Caco-2 (cell line): ENCODE results near the gene RCHY1. TPM values are rescaled to one million over a fixed set of nuclear protein-coding genes. Genes with fewer than 3 reads are reported as not detected.
A peak's percentile ranks its signal among the peaks of the same experiment; 100 is the strongest.

ENCODE experiments used
- BruUV-seq: library from RNA; stranded (reverse); fragments of 400-500 nt; replicated peaks from 2 replicates; lab custom pipeline; 2021; lab: Mats Ljungman, UMichigan
- CTCF ChIA-PET: fragments of 300-600 bp; sonication (Branson Sonifier 250); formaldehyde crosslinking; loops from one replicate; lab custom pipeline; 2022; ENCODE audit warnings: antibody characterized with exemption; lab: Charles Lee
- POLR2A ChIA-PET: fragments of 300-600 bp; sonication (Branson Sonifier 250); formaldehyde crosslinking; loops from one replicate; lab custom pipeline; 2022; ENCODE audit warnings: antibody characterized with exemption; lab: Charles Lee
- DNase-seq, 2 experiments: peaks; one replicate each; pipeline versions ENCODE4 v3.0.0 to v3.0.0-alpha.2; 2020 to 2022
- H3K27me3 ChIP-seq: replicated peaks from 2 replicates; pipeline ENCODE4 v1.6.0; 2011; ENCODE audit warnings: low read length; ENCODE audit not compliant: control insufficient read depth, insufficient read depth
- H3K36me3 ChIP-seq: 2 replicates; pipeline ENCODE4 v1.5.1; 2011; ENCODE audit warnings: low read length; ENCODE audit not compliant: control insufficient read depth, insufficient read depth
- H3K4me1 ChIP-seq: fragments of 250-450 bp; sonication (Bioruptor Pico); 2 replicates; pipeline ENCODE4 v1.5.1; 2020; ENCODE audit warnings: mild to moderate bottlenecking
- H3K4me3 ChIP-seq: 2 replicates; pipeline ENCODE4 v1.5.1; 2011; ENCODE audit warnings: low read depth, mild to moderate bottlenecking, control low read depth, low read length
- H3K9me3 ChIP-seq: fragments of 250-450 bp; sonication (Bioruptor Pico); 2 replicates; pipeline ENCODE4 v1.5.1; 2020; ENCODE audit warnings: mild to moderate bottlenecking, moderate library complexity
- H3K27ac Mint-ChIP-seq: one replicate; pipeline ENCODE4 v1.8.0; 2022; ENCODE audit warnings: mixed read lengths; ENCODE audit not compliant: unreplicated experiment
- H3K27me3 Mint-ChIP-seq: one replicate; pipeline ENCODE4 v1.8.0; 2022; ENCODE audit warnings: mixed read lengths; ENCODE audit not compliant: insufficient read depth, unreplicated experiment
- H3K36me3 Mint-ChIP-seq: one replicate; pipeline ENCODE4 v1.8.0; 2022; ENCODE audit warnings: mild to moderate bottlenecking, mixed read lengths; ENCODE audit not compliant: insufficient read depth, unreplicated experiment
- H3K4me1 Mint-ChIP-seq: one replicate; pipeline ENCODE4 v1.8.0; 2022; ENCODE audit warnings: low read depth, mixed read lengths; ENCODE audit not compliant: unreplicated experiment
- H3K4me3 Mint-ChIP-seq: one replicate; pipeline ENCODE4 v1.8.0; 2022; ENCODE audit warnings: mild to moderate bottlenecking, moderate library complexity, mixed read lengths; ENCODE audit not compliant: unreplicated experiment
- H3K9me3 Mint-ChIP-seq: one replicate; pipeline ENCODE4 v1.8.0; 2022; ENCODE audit warnings: mixed read lengths; ENCODE audit not compliant: unreplicated experiment
- intact Hi-C: fragments of 100-400 bp; cut with micrococcal nuclease; formaldehyde crosslinking; loops from one replicate; pipeline ENCODE4 v1.10.0; 2022; ENCODE audit not compliant: unreplicated experiment
- total RNA-seq: library from RNA; stranded (reverse); gene quantifications from 2 replicates; pipeline ENCODE4 v1.2.3, GENCODE V29; 2022
- TF ChIP-seq, protein P1 (sequence below), 2 experiments: fragments of 200-600 bp in 1 of 2; IDR thresholded peaks; 1 replicate in 1 of 2; 2 replicates in 1 of 2; pipeline versions ENCODE4 v1.5.1 to v1.8.0; 2011 to 2022; ENCODE audit warnings: antibody characterized with exemption in 1 of 2, control low read depth in 1 of 2, inconsistent platforms in 1 of 2, low read depth in 1 of 2, low read length in 1 of 2, mild to moderate bottlenecking in 1 of 2, moderate library complexity in 1 of 2; ENCODE audit not compliant: insufficient read depth in 1 of 2, severe bottlenecking in 1 of 2, unreplicated experiment in 1 of 2

RCHY1 gene
- total RNA-seq, 1 experiment from 2014 or later, result 38.2 TPM

DNA sequence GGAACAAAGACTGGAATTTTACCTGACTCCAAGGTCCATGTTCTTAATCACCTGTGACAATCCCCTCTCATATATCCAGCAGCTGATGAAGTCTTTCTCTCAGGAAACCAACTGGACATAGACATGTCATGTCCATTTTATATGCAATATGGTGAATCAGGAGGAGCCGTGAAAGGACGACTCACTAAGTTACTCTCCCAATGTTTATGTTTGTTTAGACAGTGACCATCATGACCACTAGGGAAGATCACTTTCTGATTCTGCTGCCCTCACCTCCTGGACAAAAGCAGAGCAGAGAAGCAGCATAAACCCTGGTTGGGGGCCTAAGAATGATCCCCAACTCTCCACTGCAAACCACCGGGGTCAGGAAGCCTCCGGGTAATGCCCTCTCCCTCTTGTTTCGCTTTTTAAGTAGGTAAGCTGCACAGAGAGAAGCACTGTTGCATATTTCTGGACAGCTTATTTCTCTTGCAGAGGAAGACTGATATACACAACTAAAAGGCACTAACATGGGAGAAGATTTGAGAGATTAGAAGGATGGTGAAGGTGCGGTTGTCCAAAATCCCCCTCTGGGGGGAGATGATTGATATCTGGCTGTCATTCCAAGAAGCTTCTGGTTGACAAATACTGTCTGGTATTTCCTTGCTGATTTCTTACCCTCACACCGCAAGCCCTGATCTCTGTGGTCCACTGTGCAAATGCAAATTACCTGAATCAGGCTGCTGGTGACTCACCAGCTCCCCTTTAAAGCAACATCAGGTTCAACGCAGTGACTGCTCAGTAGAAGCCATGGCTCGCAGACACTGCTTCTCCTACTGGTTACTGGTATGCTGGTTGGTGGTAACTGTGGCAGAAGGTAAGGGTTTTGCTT lies 41.3 kb upstream of the RCHY1 start, which contains the start of gene ODAPH:
Gene ODAPH, plus strand, starts transcription at position 773 of the 871 bp plus-strand sequence. Its CDS starts 17 bp downstream, at position 790.
- CTCF ChIA-PET, result interaction anchor here (0.6 kb wide), 1 partner anchor 706 kb away, joined by 3 read pairs; no protein-coding TSS in a partner anchor
- no peaks in the 10 kb centered on the region for H3K27me3 ChIP-seq
- Mint-ChIP-seq H3K4me3 (no peak within 1 kb of the TSS), H3K27me3 (no peaks in the 10 kb centered on the region), H3K9me3 (no peaks in the 10 kb centered on the region), H3K4me1 (peaks cover 20% of the 10 kb centered on the region), H3K27ac (no peak within 1 kb of the TSS), H3K36me3 (no peaks in the 10 kb centered on the region)
- no peak within 1 kb of the TSS for H3K4me3 ChIP-seq
- peaks cover 10% of the 10 kb centered on the region for H3K4me1 ChIP-seq
- intact Hi-C loops, result no loop called here
- peak in 1 of 2 experiments; percentile 22 for DNase-seq
- POLR2A ChIA-PET, result interaction anchor here (0.8 kb wide), 1 partner anchor 169 kb away, joined by 3 read pairs; the partner anchor contains the start of gene USO1
- BruUV-seq, result no TSS peak
- no peaks in the 10 kb centered on the region for H3K9me3 ChIP-seq
- TF ChIP-seq, protein P1, sequence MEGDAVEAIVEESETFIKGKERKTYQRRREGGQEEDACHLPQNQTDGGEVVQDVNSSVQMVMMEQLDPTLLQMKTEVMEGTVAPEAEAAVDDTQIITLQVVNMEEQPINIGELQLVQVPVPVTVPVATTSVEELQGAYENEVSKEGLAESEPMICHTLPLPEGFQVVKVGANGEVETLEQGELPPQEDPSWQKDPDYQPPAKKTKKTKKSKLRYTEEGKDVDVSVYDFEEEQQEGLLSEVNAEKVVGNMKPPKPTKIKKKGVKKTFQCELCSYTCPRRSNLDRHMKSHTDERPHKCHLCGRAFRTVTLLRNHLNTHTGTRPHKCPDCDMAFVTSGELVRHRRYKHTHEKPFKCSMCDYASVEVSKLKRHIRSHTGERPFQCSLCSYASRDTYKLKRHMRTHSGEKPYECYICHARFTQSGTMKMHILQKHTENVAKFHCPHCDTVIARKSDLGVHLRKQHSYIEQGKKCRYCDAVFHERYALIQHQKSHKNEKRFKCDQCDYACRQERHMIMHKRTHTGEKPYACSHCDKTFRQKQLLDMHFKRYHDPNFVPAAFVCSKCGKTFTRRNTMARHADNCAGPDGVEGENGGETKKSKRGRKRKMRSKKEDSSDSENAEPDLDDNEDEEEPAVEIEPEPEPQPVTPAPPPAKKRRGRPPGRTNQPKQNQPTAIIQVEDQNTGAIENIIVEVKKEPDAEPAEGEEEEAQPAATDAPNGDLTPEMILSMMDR (IDR thresholded peaks at IDR 0.05; ENCODE audit: insufficient read depth in 1 of 2, low read depth in 1 of 2, low read length in 1 of 2, severe bottlenecking in 1 of 2, unreplicated experiment in 1 of 2), result peak in 1 of 2 experiments; percentile 12
- no peaks in the 10 kb centered on the region for H3K36me3 ChIP-seq

DNA sequence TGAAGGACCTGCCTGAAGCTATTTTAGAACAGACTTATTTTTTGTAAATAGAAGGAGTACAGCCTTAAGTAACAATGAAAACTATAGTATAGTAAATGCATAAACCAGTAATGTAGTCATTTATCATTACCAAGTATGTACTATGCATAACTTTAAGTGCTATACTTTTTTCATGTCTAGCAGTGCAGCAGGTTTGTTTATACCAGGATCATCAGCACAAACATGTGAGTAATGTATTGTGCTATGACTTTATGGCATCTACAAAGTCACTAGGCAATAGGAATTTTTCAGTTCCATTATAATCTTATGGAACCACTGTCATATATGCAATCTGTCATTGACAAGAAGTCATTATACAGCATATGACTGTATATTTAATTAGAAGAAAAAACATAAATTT lies 38.2 kb upstream of the RCHY1 start:
- H3K9me3 ChIP-seq, result no peaks in the 10 kb centered on the region
- Mint-ChIP-seq H3K36me3 (no peaks in the 10 kb centered on the region), H3K9me3 (no peaks in the 10 kb centered on the region), H3K4me1 (peaks cover 9% of the 10 kb centered on the region), H3K27ac (no peak overlapping the region), H3K4me3 (no peak overlapping the region), H3K27me3 (no peaks in the 10 kb centered on the region)
- BruUV-seq, result no TSS peak
- no peaks in the 10 kb centered on the region for H3K27me3 ChIP-seq
- H3K4me3 ChIP-seq, result no peak overlapping the region
- DNase-seq, result no peak
- ChIA-PET POLR2A (no interaction called here), CTCF (no interaction called here)
- TF ChIP-seq, protein P1 (IDR thresholded peaks at IDR 0.05; ENCODE audit: insufficient read depth in 1 of 2, low read depth in 1 of 2, low read length in 1 of 2, severe bottlenecking in 1 of 2, unreplicated experiment in 1 of 2), result no peak
- H3K4me1 ChIP-seq, result peaks cover 4% of the 10 kb centered on the region; the same call in 1 of the 2 replicates
- no peaks in the 10 kb centered on the region for H3K36me3 ChIP-seq
- intact Hi-C loops, result no loop called here

DNA sequence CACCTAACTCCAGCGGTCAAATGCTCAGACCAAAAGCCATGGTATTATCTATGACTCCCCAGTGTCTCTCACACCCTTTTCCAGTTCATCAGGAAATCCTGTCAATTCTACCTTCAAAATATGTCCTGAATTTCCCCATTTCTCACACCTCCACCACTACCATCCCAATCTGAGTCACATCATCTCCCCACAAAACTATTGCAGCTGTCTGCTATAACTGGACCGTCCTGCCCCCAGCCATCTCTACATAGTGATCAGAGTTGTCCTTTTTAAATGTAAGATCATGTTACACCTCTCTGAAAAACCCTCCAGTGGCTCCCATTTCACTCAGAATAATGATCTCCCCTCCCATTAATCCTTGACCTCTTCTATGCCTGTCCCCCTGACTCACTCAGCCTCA lies 34.8 kb upstream of the RCHY1 start:
- ChIA-PET POLR2A (no interaction called here), CTCF (no interaction called here)
- BruUV-seq, result no TSS peak
- H3K36me3 Mint-ChIP-seq, result no peaks in the 10 kb centered on the region
- TF ChIP-seq, protein P1 (IDR thresholded peaks at IDR 0.05; ENCODE audit: insufficient read depth in 1 of 2, low read depth in 1 of 2, low read length in 1 of 2, severe bottlenecking in 1 of 2, unreplicated experiment in 1 of 2), result no peak
- DNase-seq, result no peak
- no peak overlapping the region for H3K4me3 Mint-ChIP-seq
- intact Hi-C loops, result no loop called here
- H3K4me1 ChIP-seq, result peaks cover 3% of the 10 kb centered on the region; the same call in 1 of the 2 replicates
- no peak overlapping the region for H3K4me3 ChIP-seq
- H3K9me3 ChIP-seq, result no peaks in the 10 kb centered on the region
- no peaks in the 10 kb centered on the region for H3K9me3 Mint-ChIP-seq
- H3K27me3 Mint-ChIP-seq, result no peaks in the 10 kb centered on the region
- H3K27me3 ChIP-seq, result no peaks in the 10 kb centered on the region
- no peak overlapping the region for H3K27ac Mint-ChIP-seq
- H3K36me3 ChIP-seq, result no peaks in the 10 kb centered on the region
- H3K4me1 Mint-ChIP-seq, result no peaks in the 10 kb centered on the region
